Right renal pelvis (tissue), 4 donors: ENCODE measurements around the gene LVRN. TPM values are rescaled to one million over a fixed set of nuclear protein-coding genes. Genes with fewer than 3 reads are reported as not detected.

Experiments used
- DNase-seq, 4 donors: peaks; one replicate each; pipeline ENCODE4 v3.0.0-alpha.2; 2013; ENCODE audit warnings: low read depth in 4 of 4, low spot score in 3 of 4, missing footprints in 1 of 4
- polyA plus RNA-seq, 4 donors: library from polyadenylated mRNA; unstranded; fragments of 120-200 nt; gene quantifications; one replicate each; pipeline ENCODE4 v1.2.1, GENCODE V29; 2013; ENCODE audit not compliant: insufficient read length in 4 of 4

Gene LVRN
- polyA plus RNA-seq, 4 donors: 0.52 to 0.80 (median 0.74) TPM

DNA sequence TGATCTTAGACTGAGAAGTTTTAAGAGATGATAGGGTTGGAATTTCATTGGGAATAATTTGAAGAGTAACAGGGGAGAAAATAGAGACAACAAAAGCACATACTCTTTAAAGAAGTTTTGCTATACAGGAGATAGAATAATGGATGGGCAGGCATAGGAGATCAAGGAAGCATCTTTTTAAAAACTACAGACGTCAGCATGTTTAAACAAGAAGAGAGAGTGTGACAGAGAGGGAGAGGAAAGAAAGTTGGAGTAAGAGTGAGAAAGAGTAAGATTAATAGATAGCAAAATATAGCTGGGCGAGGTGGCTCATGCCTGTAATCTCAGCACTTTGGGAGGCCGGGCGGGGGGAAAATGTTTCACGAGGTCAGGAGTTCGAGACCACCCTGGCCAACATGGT is 5.3 kb upstream of the LVRN start:
- no peak for DNase-seq

GRCh38 chr5:115961381-115962238 is 665 bp upstream of the LVRN start:
- DNase-seq: peak in 1 of 4 donors; percentile 9

GRCh38 chr5:115962565-115963402 is 509 bp downstream of the LVRN start:
- DNase-seq: no peak

- DNase-seq: no peak
These were observed 1.3 kb downstream of the LVRN start for GRCh38 chr5:115963566-115963965.

- no peak for DNase-seq
These were observed 6.5 kb downstream of the LVRN start for GRCh38 chr5:115968770-115969169.

DNA sequence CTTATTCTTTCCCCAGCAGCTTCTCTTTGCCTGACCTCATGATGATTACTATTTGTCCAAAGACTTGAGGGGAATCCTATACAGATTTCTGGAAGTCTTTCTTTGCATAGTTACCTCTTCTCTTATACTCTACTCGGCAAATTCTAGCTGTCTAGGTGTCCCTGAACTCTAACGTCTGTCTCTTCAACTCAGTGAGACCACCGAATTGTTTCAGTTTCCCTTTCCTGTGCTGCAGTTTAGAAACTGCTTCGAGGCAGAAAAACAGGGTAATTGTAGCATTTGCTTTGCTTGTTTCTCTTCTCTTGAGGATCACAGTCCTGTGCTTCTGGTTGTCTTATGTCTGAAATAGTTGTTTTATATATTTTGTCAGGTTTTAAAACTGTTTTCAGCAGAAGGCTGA is 14.8 kb downstream of the LVRN start:
- no peak for DNase-seq

DNA sequence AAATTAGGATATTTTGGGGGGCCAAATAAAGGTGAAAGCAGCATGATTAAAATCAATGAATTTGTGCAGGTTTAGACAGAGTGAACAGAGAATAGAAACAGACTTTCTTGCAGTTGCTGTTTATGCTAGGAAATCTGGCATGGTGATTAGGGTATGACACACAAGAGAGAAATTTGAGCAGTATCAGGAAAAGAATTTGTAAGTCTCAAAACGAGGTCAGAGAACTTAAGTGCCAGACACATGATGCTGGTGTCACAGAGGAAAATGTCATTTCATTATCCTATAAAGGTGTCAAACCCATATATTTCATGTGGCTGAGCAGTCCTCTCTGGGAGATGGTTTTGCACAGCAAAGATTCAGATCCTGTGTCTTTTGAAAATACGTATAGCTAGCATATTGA is 15.7 kb downstream of the LVRN start:
- DNase-seq: no peak

DNA sequence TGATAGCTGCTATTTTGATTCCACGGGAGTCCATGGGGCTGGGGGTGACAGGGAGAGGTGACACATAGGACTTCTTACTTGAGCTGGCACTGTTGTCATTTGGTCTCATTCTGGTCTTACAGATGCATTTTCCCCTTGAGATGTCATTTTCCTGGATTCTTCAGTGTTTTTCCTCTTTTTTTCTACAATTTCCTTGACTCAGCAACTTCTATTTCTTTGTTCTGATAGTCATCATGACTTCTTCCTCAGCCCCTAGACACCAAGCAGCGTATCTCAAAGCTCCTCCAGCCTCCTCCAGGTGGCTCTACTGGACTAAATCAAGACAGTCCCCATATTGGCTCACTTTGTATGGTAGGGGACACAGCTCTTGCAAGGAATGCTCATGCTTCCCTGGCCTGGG is 16.5 kb downstream of the LVRN start:
- DNase-seq: no peak

DNA sequence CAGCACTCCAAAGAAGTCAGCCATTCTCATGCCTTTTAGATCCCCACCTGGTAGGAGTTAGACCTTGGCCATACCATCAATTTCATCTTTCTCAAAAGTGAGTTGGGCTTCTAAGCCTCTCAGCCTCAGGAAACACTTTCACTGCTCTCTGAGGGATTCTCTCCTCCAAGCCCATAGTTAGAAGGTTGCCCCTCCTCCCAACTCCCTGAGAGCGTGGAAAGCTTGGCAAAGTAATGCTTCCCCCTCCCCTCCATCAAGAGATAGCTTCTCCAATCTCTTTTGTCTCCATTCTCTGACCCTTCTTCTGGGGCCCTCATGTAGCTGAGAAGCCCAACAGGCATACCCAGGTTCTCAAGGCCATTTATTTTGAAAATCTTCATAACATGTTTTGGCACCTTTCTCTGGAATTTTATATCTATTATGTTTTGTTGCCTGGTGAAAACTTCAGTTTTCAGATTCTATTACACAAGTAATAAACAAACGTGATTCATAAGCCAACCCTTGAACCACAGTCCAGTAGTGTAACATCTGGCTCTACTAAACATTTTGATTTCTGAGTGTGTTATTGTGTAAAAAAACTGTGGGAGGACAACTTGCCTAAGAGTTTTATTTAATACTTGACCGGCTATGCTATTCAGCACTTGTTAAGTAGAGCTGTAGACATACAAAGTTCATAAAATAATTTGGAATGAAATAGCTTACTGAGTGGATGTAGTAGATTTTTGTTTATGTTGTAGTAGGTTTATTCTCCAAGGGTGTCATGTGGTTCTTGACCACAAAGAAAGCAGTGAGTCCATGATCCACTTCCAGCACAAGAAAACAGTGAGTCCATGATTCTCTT is 17.1 kb downstream of the LVRN start:
- DNase-seq: peak in 2 of 4 donors; percentile 38

DNA sequence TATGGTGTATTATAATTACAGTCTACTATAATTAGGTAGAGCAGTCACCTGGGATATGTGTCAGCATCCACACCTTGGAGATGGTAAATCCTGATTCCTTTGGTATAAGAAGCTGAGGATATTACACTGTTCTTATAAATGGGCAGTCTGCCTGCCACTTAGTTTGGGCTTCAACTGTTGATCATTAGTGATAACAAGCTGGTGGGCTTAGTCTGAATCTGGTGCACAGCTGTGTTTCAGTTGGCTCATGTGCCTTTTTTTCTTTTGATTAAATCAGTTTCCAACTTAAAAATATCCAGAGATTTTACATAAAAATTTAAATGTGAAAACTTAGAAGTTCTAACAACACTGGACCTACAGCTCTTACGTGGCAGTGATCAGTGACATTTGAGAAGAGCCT is 21.2 kb downstream of the LVRN start:
- no peak for DNase-seq

DNA sequence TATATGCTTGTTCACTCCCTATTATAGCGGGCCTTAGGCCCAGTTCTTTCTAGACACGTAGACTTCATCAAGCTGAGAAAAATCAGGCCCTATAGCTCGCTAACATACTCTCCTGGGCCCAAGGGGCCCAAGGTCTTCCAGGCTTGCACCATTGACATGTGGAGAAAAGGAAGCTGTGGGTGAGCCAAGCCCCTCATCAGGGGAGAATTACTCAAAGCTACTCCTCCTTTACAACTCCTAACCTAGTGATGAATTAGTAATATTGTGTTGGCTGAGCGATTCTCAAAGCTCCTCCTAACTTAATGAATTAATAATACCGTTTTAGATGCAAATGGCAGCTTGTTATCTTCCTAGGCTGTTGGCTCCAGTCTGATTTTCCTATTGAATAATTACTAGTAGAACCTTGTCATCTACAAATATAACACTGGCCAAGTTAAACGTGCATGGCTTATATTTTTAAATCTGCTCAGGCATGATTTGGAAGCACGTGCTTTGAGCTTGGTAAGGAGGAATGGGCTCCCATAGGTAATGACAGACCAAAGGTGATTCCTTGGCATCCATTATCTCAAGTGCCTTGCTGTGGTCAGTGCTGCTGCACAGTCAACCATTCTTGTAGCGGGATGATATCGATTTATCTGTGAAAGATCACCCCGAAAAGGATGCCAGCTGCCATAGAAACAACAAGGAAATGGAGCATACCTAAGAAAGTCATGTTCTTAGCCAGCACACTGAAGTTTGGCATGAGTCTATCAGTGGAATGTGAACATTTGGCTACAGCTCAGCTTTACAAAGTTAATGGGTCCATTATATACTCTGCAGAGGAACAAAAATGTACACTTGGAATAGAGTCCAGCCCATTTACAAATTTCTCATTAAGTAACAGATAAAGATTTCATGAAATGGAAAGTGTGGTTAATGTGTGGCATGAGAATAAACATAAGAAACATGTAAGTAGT is 23.8 kb downstream of the LVRN start:
- DNase-seq: no peak

- no peak for DNase-seq
These were observed 25.7 kb downstream of the LVRN start for GRCh38 chr5:115988002-115988401.

DNA sequence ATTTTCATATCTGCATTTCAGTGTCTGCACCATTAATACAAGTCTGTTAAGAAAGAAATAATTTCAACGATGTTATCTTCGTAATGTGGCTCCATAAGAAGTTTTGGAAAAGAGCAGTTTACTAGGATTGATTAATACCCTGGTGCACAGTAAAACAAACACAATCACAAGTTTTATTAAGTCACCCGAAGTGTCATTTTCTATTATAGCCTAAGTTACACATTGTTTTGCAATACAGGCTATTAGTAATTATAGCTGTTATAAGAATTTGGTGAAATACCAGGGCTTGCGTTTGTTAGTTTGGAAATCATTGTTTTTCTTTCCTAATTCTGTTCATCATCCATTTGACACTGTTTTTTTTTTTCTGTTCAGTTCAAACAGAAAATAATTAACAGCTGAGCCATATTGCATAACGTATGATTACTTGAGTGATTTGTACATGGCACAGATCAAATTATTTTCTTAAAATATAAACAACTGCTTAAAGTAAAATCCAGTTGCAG is 30.6 kb downstream of the LVRN start:
- no peak for DNase-seq

DNA sequence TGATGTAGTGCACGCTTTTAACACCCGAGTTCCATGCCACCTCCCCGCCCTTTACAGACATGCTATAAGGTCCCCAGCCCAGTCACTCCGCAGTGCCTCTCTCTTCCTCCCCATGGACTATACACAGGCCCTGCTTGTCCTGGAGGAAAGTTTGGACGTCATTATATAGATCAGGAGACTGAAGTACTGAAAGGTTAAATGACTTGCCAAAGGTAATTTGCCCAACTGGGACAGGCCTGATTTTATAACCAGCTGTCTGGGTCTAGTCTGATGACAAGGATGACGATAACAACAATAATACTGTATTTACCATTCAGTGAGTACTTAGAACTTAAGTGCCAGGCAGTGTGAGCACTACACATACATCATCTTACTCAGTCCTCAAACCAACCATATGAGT is 33.1 kb downstream of the LVRN start:
- DNase-seq: no peak

DNA sequence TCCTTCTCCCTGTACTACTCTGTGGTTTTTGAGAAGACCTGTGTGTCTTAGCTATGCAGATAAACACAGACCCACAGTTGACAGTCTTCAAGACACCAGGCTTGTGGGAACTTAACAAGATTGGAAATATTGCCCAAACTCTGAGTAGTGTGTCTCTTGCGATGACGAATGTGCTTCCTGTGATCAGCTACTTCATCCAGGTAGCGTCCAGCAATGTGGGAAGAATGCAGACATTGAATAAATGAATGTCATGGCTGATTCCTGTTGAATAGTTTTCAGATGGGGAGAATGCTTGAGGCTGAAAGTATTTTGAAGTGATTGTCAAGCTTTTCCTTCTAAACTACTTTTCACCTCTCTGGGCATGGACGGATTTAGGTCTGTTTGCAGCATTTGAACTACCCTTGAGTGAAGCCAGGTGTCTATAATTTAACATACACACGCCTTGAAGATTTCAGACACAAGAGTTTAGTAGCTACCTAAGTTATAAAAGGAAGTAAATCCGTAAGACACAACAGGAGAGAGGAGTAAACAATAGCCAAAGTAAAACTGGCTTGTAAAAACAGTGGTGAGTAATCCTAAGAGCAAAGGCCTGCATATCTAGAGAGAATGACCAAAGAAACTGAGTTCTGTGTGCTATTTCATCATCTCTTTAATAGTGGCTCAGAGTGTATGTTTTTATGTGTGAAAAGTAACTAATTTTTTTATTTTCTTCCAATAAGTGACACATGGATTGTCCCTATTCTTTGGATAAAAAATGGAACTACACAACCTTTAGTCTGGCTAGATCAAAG is 40.0 kb downstream of the LVRN start:
- DNase-seq: no peak

DNA sequence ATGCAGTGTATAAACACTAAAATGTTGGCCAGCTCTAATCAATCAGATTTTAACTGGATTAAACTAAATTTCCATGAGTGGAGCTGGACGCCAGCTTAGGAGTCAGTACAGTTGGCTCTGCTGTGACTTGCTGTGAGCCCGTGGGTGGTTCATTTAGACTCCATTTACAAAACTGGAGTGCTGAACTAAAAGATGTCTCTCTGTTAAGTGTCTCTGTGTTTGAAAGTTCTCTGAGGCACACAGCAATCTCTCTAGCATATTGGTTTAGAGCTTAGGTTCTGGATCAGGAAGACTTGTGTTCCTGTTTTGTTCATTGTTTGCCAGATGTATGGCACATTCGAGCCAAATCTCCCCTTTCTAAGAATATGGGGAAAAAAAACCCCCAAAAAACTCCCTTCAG is 42.0 kb downstream of the LVRN start:
- no peak for DNase-seq

- no peak for DNase-seq
These were observed 47.5 kb downstream of the LVRN start for GRCh38 chr5:116009806-116010205.

GRCh38 chr5:116011046-116011445 is 48.8 kb downstream of the LVRN start:
- no peak for DNase-seq
